Fibroblast of skin of right biceps (primary cell): Measurements from ENCODE around the gene DIS3L.
"Not testable (repeated sequence)": the region's sequence is repeated elsewhere in the genome, so short reads cannot be mapped to it uniquely, and the experiment has no call there.

Experiments
- DNase-seq: peaks from one replicate; pipeline ENCODE4 v3.0.0-alpha.2; 2013

The DIS3L gene

GRCh38 chr15:66293419-66294156, at the start of gene DIS3L:
Gene DIS3L (plus strand): TSS chr15:66293568. CDS start chr15:66293597, 29 bp downstream.
- peak; percentile 55 for DNase-seq

DNA sequence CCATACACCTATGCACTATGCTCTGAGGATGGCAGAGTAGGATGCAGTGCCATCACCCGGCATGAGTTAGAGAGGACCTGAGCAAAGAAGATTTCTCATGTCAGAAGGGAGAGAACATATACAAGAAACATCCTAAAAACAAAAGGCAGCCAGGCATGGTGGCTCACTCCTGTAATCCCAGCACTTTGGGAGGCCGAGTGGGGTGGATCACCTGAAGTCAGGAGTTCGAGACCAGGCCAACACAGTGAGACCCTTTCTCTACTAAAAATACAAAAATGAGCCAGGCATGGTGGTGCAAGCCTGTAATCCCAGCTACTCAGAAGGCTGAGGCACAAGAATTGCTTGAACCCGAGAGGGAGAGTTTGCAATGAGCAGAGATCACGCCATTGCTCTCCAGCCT, 47.5 kb upstream of the DIS3L start:
- not testable (repeated sequence) for DNase-seq

GRCh38 chr15:66246937-66247336, 46.4 kb upstream of the DIS3L start:
- DNase-seq: no peak

GRCh38 chr15:66249605-66250174, 43.7 kb upstream of the DIS3L start:
- DNase-seq: no peak

- DNase-seq: no peak
Observed at GRCh38 chr15:66251065-66251789, 42.1 kb upstream of the DIS3L start.

GRCh38 chr15:66251790-66252684, 41.3 kb upstream of the DIS3L start:
- peak; percentile 31 for DNase-seq

GRCh38 chr15:66252685-66253417, 40.5 kb upstream of the DIS3L start:
- DNase-seq: peak; percentile 7

DNA sequence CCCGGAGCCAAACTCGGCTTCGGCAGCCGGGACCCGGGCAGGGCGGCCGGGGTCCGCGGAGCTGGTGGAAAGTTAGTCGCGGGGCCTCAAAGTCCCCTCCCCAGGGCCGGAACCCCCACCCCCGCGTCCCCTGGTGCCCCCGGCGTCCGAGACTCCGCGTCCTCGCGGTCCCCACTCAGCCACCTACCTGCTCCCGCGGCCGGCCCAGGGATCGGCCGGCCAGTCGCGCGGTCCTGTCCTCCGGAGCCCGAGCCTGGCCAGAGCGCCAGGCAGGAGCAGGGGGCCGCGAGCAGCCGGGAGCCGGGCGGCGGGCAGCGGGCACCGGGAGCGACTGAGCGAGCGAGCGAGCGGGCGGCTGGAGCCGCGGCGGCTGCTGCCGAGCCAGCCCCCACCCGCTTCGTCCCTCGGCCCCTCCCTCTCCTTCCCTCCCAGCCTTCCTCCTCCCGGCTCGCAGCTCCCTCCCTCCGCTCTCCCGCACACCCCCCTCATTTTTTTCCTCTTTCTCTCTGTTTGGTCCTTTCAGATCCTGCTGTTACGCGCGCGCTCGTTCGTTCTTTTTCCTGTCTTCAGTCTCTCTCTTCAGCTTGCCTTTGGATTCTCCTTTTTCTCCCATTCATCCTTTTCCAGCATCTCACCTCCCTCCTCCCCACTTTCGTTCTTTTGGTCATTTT, 39.8 kb upstream of the DIS3L start, which contains the start of gene MEGF11:
Gene MEGF11, minus strand, starts transcription at position 333 of the 671 bp plus-strand sequence. CDS start 125,347 bp downstream, outside the sequence.
- peak; percentile 37 for DNase-seq

- DNase-seq: no peak
Observed at GRCh38 chr15:66254089-66254950, 39.0 kb upstream of the DIS3L start.

- no peak for DNase-seq
Observed at GRCh38 chr15:66254951-66255676, 38.3 kb upstream of the DIS3L start.

GRCh38 chr15:66256692-66257091, 36.7 kb upstream of the DIS3L start:
- DNase-seq: no peak

DNA sequence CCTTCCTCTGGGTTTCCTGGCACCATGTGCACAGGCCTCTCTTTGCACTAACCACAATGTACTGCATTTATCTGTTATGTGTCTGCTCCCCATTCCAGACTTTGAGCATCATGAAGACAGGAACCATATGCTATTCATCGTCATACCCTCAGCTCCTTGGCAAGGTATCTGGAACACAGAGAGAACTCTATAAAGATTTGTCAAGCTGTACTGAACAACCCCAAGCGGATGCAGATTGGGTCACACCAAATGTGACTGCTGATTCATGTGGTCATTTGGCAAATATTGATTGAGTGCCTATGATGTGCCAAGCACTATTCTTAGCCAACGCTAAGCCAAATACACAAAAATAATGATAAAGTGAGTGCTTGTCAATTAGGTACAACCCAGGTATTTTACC, 32.3 kb upstream of the DIS3L start:
- no peak for DNase-seq

GRCh38 chr15:66262837-66263236, 30.5 kb upstream of the DIS3L start:
- not testable (repeated sequence) for DNase-seq

GRCh38 chr15:66264859-66265513, 28.4 kb upstream of the DIS3L start:
- no peak for DNase-seq

- peak; percentile 76 for DNase-seq
Observed at GRCh38 chr15:66269326-66270090, 23.9 kb upstream of the DIS3L start.

GRCh38 chr15:66270932-66271331, 22.4 kb upstream of the DIS3L start:
- no peak for DNase-seq

GRCh38 chr15:66275352-66275751, 18.0 kb upstream of the DIS3L start:
- DNase-seq: no peak

- no peak for DNase-seq
Observed at GRCh38 chr15:66276546-66276945, 16.8 kb upstream of the DIS3L start.
